K562 (cell line): ENCODE results near the gene CLDND2. TPM values are rescaled to one million over a fixed set of nuclear protein-coding genes. Genes with fewer than 3 reads are reported as not detected.

ENCODE experiments used
- BRCA1 ChIP-seq, 2 experiments: fragments of 450-650 bp in 1 of 2; sonication (generic) in 1 of 2; formaldehyde crosslinking in 1 of 2; IDR thresholded peaks; 2 replicates each; pipeline versions ENCODE4 v1.5.0 to v1.6.1; 2017 to 2020; ENCODE audit warnings: mild to moderate bottlenecking in 1 of 2, missing genetic modification reagents in 1 of 2
- C11orf30 ChIP-seq: fragments of 450-650 bp; IDR thresholded peaks from 2 replicates; pipeline ENCODE4 v1.6.1; 2016; ENCODE audit warnings: low read depth, mild to moderate bottlenecking
- CHCHD3 ChIP-seq: fragments of 250-450 bp; sonication (Bioruptor Pico); IDR thresholded peaks from 2 replicates; pipeline ENCODE4 v2.1.2; 2022; ENCODE audit warnings: mild to moderate bottlenecking
- COPS2 ChIP-seq: fragments of 450-650 bp; conservative IDR thresholded peaks from 2 replicates; pipeline ENCODE4 v1.6.1; 2016; ENCODE audit warnings: mild to moderate bottlenecking, moderate library complexity
- CREB1 ChIP-seq, 2 experiments: sonication (generic) in 1 of 2; formaldehyde crosslinking in 1 of 2; IDR thresholded peaks; 2 replicates each; pipeline versions ENCODE4 v1.6.1 to v1.8.0; 2012 to 2022; ENCODE audit warnings: inconsistent platforms in 1 of 2, mild to moderate bottlenecking in 1 of 2, missing genetic modification reagents in 1 of 2, moderate library complexity in 1 of 2
- EP400 ChIP-seq: fragments of 450-650 bp; IDR thresholded peaks from 2 replicates; pipeline ENCODE4 v1.6.1; 2017; ENCODE audit warnings: antibody characterized with exemption, mild to moderate bottlenecking, moderate library complexity
- FOXA1 ChIP-seq: fragments of 450-650 bp; IDR thresholded peaks from 2 replicates; pipeline ENCODE4 v1.6.1; 2016; ENCODE audit warnings: mild to moderate bottlenecking, borderline replicate concordance
- FUS ChIP-seq: fragments of 200-400 bp; formaldehyde crosslinking; optimal IDR thresholded peaks from 2 replicates; pipeline ENCODE3; 2017; ENCODE audit warnings: low read depth, low read length
- GATAD2A ChIP-seq: fragments of 450-650 bp; IDR thresholded peaks from 2 replicates; pipeline ENCODE4 v1.6.1; 2017
- GTF2B ChIP-seq: IDR thresholded peaks from 2 replicates; pipeline ENCODE4 v1.6.1; 2011; ENCODE audit not compliant: insufficient read length; ENCODE audit errors: extremely low read depth
- HNRNPLL ChIP-seq: fragments of 200-400 bp; formaldehyde crosslinking; IDR thresholded peaks from 2 replicates; pipeline ENCODE4 v1.6.1; 2017; ENCODE audit warnings: low read length, low read depth, mild to moderate bottlenecking; ENCODE audit not compliant: poor library complexity, severe bottlenecking
- KAT7 ChIP-seq: sonication (generic); formaldehyde crosslinking; IDR thresholded peaks from 2 replicates; pipeline ENCODE4 v1.8.0; 2022; ENCODE audit warnings: missing genetic modification reagents, mild to moderate bottlenecking, borderline replicate concordance
- KLF1 ChIP-seq: fragments of 450-650 bp; IDR thresholded peaks from 2 replicates; pipeline ENCODE4 v1.6.1; 2016; ENCODE audit warnings: missing genetic modification characterization, missing compliant biosample characterization
- LCOR ChIP-seq: sonication (generic); formaldehyde crosslinking; IDR thresholded peaks from 2 replicates; pipeline ENCODE4 v1.8.0; 2022; ENCODE audit warnings: mild to moderate bottlenecking, missing genetic modification reagents
- MBD2 ChIP-seq: sonication (generic); IDR thresholded peaks from 2 replicates; pipeline ENCODE4 v1.6.1; 2016; ENCODE audit warnings: low read depth, borderline replicate concordance
- MCM7 ChIP-seq, 2 experiments: fragments of 450-650 bp; IDR thresholded peaks; 2 replicates each; pipeline ENCODE4 v1.6.1; 2016 to 2018
- MEF2A ChIP-seq: IDR thresholded peaks from 2 replicates; pipeline ENCODE4 v1.6.1; 2011; ENCODE audit warnings: low read depth, mild to moderate bottlenecking, low read length, moderate library complexity; ENCODE audit not compliant: control insufficient read depth
- NR4A1 ChIP-seq, 2 experiments: fragments of 250-450 bp in 1 of 2; fragments of 450-650 bp in 1 of 2; sonication (Bioruptor Pico) in 1 of 2; IDR thresholded peaks; 2 replicates each; pipeline versions ENCODE4 v1.4.0 to v1.6.1; 2016 to 2020; ENCODE audit warnings: mild to moderate bottlenecking in 2 of 2, missing compliant biosample characterization in 1 of 2, missing genetic modification characterization in 1 of 2, moderate library complexity in 1 of 2
- POLR2AphosphoS5 ChIP-seq: IDR thresholded peaks from 2 replicates; pipeline ENCODE4 v1.6.1; 2011; ENCODE audit warnings: mild to moderate bottlenecking, low read depth, low read length, moderate library complexity; ENCODE audit not compliant: control insufficient read depth, insufficient read depth
- RAD51 ChIP-seq: fragments of 450-650 bp; IDR thresholded peaks from 2 replicates; pipeline ENCODE4 v1.7.1; 2016; ENCODE audit warnings: low read depth, mild to moderate bottlenecking, borderline replicate concordance
- SIRT6 ChIP-seq: IDR thresholded peaks from one replicate; pipeline ENCODE4 v1.6.1; 2012; ENCODE audit warnings: low read depth, mild to moderate bottlenecking, control low read depth, inconsistent platforms, low read length, moderate library complexity
- ZBTB43 ChIP-seq: sonication (generic); formaldehyde crosslinking; IDR thresholded peaks from 2 replicates; pipeline ENCODE4 v1.8.0; 2023; ENCODE audit warnings: mild to moderate bottlenecking, missing genetic modification reagents
- ZC3H4 ChIP-seq: sonication (generic); formaldehyde crosslinking; IDR thresholded peaks from 2 replicates; pipeline ENCODE4 v1.9.0; 2021; ENCODE audit warnings: missing genetic modification reagents, borderline replicate concordance
- ZNF146 ChIP-seq: IDR thresholded peaks from one replicate; pipeline ENCODE4 v1.6.1; 2018; ENCODE audit warnings: missing compliant biosample characterization; ENCODE audit not compliant: unreplicated experiment
- ZNF239 ChIP-seq: fragments of 250-450 bp; sonication (Bioruptor Pico); IDR thresholded peaks from 2 replicates; pipeline ENCODE4 v1.4.0; 2020; ENCODE audit warnings: mild to moderate bottlenecking
- ZNF395 ChIP-seq: fragments of 200-800 bp; sonication (Bioruptor generic); IDR thresholded peaks from 2 replicates; pipeline ENCODE4 v1.6.1; 2017; ENCODE audit warnings: missing genetic modification characterization, missing compliant biosample characterization
- ZNF436 ChIP-seq: fragments of 250-450, 450-650 bp; sonication (Bioruptor Pico); formaldehyde crosslinking; IDR thresholded peaks from 2 replicates; pipeline ENCODE4 v1.7.0; 2020; ENCODE audit warnings: mild to moderate bottlenecking
- ZNF778 ChIP-seq: fragments of 450-650 bp; formaldehyde crosslinking; IDR thresholded peaks from 2 replicates; pipeline ENCODE4 v1.4.0; 2020; ENCODE audit warnings: mild to moderate bottlenecking, moderate library complexity
- polyA plus RNA-seq, 8 experiments: library from polyadenylated mRNA; depleted of rRNA in 4 of 8; stranded (reverse) in 5 of 8; unstranded in 3 of 8; fragments of >200 nt; fragmentation: Nextera tagmentation in 2 of 8; fragmentation: Illumina TruSeq in 1 of 8; extraction: Ambion mirVana in 2 of 8; extraction: Trizol in 1 of 8; gene quantifications; 2 replicates each; pipeline versions ENCODE4 v1.2.1 to v1.2.3, GENCODE V29; 2011 to 2014; ENCODE audit warnings: inconsistent platforms in 1 of 8, missing spikeins in 1 of 8
- total RNA-seq, 7 experiments: library from RNA; depleted of rRNA in 6 of 7; stranded (reverse); fragments of >200 nt in 6 of 7; fragmentation: Illumina TruSeq in 2 of 7; extraction: Trizol in 2 of 7; gene quantifications; 2 replicates each; pipeline versions ENCODE4 v1.2.1 to v1.2.3, GENCODE V29; 2011 to 2021; ENCODE audit warnings: low replicate concordance in 1 of 7

Gene CLDND2
- total and polyA plus RNA-seq, 9 of the 15 experiments (the other 6 are each of a cell fraction or from before 2014, with no cell fraction given), result 0.45 to 4.0 (median 1.2) TPM; not detected in 3

- no peak; the same call in 1 of the 2 replicates for TF ChIP-seq ZC3H4 (CRISPR knock-in tag)
- no peak for TF ChIP-seq CHCHD3 (CRISPR knock-in tag)
- no peak for TF ChIP-seq HNRNPLL
- TF ChIP-seq KAT7 (CRISPR knock-in tag), result 0 out of 2 replicates have a peak, but pooled peaks have one; percentile 73
- no peak for TF ChIP-seq FUS
- TF ChIP-seq ZNF395 (CRISPR knock-in tag), result peak; percentile 63; the same call in 1 of the 2 replicates
- TF ChIP-seq MBD2, result no peak
- no peak for TF ChIP-seq ZNF436
- no peak for TF ChIP-seq KLF1
- no peak for TF ChIP-seq BRCA1 (IDR thresholded peaks at IDR 0.05)
- no peak for TF ChIP-seq BRCA1 (CRISPR knock-in tag; IDR thresholded peaks at IDR 0.05)
- no peak for TF ChIP-seq ZBTB43 (CRISPR knock-in tag)
- TF ChIP-seq CREB1 (IDR thresholded peaks at IDR 0.05), result no peak
- no peak for TF ChIP-seq CREB1 (CRISPR knock-in tag; IDR thresholded peaks at IDR 0.05)
- TF ChIP-seq ZNF146 (CRISPR knock-in tag), result no peak
- no peak for TF ChIP-seq MCM7 (IDR thresholded peaks at IDR 0.05)
- TF ChIP-seq LCOR (CRISPR knock-in tag), result no peak
- TF ChIP-seq MEF2A, result no peak
- no peak for TF ChIP-seq FOXA1
- TF ChIP-seq NR4A1 (CRISPR knock-in tag; IDR thresholded peaks at IDR 0.05), result no peak
- no peak for TF ChIP-seq NR4A1 (tag; IDR thresholded peaks at IDR 0.05)
- TF ChIP-seq COPS2, result no peak
- TF ChIP-seq GTF2B, result no peak
- peak; percentile 74 for TF ChIP-seq EP400
- TF ChIP-seq RAD51, result no peak
- TF ChIP-seq SIRT6, result no peak
- TF ChIP-seq ZNF778, result no peak
- no peak for TF ChIP-seq GATAD2A
- TF ChIP-seq POLR2AphosphoS5, result no peak
- TF ChIP-seq C11orf30, result no peak
- no peak for TF ChIP-seq ZNF239 (CRISPR knock-in tag)
Measured at GRCh38 chr19:51365965-51366388, 2.8 kb downstream of the CLDND2 start, which contains the start of gene ETFB (continued).
